ENCODE data around the gene P4HB.

Gene P4HB

DNA sequence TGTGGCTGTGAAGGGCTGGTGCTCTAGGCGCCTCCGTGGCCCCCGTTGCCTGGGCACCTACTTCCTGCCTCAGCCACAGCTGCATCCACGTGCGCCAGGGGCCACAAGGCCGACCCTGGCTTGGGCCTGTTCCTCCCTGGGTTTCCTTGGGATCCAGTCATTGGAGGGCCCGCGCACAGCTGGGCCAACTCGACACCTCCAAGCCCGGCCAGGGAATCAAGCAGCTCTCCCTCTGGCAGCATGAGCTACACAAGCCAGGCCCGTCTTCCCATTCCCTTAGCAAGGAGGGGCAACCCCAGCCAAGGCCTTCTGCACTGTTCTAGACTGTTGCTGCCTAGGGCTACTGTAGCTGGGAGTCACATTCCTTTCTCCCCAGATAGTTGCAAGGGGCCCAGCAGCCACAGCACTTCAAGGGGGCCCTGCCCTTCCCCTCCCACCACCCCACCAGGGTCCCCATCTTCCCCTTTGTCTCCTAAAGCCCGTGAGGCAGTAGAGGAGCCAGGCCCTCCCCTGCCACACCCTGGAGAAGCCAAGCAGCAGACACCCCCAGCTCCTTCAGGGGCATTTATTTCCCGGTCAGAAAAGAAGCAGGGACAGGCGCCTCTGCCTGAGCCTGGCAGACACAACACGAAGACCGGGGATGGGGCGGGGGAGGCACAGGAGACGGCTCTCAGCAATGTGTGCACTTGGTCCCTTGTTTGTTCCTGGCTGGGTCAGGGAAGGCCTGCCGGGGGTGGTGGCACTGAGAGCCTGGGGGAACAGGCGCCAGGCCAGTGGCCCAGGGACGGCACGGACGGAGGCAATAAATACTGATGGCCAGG, 7.0 kb upstream of the P4HB start:
- DNase-seq = peak; percentile 46

DNA sequence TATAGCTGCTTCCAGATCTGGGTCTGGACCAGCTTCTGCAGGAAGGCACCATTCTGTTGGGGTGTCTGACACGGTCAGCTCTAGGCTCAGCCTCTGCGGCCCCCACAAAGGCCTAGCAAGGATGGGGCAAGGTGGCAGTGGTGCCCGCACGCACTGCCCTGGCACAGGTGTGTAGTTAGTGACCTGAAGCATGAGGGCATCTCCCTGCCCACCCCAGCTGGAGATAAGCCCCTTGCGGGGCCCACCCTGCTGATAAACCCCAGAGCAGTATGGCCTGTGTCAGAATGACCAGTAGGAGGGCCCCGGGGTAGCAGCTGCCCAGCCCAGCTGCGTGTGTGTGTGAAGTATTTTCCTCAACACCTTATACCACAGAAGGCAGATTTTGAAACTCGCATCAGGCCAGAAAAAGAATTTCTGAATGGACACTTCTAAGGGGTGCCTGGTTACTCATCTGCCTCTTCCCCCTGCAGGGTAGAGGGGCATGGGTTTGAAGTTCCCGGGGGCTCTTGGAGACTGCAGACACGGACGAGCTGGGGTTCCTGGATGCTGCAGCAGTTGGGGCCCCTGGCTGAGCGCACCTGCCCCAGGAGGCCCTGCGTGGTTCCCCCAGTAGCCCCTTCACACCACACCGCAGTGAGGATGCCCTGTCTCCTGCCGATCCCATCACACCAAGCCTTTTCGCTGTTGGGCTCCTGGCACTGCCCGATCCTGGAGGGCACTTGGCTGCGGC, 6.3 kb upstream of the P4HB start:
- no peak for DNase-seq

DNA sequence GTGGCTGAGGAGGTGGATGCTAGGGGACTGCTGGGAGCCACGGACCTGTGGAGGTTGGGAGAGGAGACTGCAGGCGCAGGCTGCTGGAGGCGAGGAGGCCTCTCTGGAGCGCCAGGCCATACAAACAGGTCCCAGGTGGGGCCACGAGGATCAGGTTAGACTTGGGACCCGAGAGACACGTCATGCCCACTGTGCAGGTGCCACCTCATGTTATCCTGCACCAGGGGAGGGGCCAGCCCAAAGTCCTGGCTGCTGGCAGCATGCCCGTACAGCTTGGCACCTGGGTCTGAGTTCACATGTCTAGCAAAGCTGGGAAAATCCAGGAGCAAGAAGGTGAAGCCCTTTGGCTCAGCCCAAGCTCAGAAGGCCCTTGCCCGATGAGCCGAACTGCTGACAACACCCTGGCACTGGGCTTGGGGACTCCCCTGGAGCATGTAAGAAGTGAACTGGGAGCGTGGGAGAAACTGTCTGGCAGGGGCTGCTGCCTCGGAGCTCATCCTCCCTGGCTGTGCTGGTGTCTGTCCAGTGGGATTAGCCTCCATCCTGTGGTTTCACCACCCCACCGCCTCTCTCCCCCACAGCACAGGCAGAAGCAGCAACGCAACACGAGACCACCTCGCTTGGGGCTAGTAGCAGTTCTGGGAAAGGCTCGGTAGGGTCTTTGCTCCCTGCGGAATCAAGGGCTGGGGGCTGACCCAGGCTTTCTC, 5.6 kb upstream of the P4HB start:
- DNase-seq = no peak

DNA sequence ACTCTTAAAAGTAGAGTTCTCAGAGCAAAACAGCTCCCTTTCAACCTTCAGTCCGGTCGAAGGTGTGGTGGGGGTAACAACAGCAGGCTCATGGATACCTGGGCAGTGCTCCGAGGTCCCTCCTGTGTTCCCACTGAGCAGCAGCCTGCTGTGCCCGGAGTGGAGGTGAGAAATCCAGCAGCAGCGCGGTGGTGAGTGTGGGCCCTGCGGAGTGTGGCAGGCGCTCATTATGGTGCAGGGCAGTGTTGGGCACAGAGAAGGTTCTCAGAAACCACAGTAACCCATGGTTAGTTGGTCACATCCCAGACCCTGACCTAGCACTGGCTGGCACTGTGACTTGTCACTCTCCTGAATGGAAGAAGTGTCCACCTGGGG, 5.0 kb upstream of the P4HB start:
- DNase-seq = no peak

DNA sequence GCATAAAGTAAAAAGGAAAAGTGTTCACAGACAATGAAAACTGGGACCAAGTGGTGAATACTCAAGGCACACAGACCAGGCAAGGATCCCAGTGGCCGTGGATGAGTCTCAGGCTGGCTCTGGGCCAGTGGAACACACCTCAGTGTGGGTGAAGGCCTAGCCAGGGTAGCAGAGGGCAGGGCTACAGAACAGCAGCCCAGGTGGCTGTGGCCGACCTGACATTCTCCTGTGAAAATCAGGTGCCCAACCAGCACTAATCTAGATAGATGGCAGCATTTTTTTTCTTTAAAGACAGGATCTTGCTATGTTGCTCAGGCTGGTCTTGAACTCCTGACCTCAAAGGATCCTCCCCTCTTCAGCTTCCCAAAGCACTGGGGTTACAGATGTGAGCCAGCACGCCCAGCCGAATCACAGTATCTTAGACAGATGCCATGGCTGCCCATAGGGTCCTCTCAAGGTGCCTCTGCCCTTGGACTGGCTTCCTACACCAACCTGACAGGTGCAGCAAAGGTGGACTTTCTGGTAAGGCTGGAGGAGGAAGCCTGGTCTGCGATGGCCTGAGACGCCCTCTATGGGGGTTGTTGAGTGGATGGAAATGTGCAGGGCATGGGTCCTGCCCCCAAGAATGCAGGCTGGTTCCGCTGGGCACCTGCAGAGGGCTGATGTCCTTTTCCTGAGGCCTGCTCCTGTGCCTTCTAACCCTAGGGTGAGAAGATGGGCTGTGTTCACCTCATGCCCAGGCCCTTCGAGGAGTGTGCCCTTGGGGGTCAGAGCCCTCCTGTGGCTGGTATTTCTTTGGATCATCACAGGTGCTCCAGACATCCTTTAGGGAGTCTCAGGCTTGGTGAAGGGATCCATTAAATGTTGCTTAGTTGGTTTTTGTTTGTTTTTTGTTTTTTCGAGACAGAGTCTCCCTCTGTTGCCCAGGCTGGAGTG, 3.8 kb upstream of the P4HB start:
- DNase-seq = no peak

DNA sequence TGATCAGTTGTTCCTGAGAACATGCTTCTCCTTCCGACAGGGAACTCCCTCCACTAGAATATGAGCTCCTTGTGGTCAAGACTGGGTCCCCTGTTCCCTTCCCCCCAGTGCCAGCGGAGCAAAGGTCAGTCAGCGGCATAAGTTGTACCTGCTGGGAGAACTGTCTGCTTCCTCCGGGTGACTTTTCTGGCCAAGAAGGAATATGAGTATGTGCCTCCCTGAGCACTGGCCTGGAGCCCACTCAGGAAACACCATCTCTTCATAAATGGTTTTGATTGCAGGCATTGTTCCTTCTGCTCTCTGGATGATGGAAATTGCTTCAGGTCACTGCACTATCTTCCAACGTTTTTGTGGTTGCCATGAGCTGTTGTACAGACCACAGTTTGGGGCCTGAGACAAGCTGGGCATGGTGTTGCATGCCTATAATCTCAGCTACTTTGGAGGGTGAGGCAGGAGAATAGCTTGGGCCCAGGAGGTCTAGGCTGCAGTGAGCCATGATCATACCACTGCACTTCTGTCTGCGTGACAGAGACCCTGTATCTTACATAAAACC, 2.9 kb upstream of the P4HB start:
- DNase-seq = no peak

DNA sequence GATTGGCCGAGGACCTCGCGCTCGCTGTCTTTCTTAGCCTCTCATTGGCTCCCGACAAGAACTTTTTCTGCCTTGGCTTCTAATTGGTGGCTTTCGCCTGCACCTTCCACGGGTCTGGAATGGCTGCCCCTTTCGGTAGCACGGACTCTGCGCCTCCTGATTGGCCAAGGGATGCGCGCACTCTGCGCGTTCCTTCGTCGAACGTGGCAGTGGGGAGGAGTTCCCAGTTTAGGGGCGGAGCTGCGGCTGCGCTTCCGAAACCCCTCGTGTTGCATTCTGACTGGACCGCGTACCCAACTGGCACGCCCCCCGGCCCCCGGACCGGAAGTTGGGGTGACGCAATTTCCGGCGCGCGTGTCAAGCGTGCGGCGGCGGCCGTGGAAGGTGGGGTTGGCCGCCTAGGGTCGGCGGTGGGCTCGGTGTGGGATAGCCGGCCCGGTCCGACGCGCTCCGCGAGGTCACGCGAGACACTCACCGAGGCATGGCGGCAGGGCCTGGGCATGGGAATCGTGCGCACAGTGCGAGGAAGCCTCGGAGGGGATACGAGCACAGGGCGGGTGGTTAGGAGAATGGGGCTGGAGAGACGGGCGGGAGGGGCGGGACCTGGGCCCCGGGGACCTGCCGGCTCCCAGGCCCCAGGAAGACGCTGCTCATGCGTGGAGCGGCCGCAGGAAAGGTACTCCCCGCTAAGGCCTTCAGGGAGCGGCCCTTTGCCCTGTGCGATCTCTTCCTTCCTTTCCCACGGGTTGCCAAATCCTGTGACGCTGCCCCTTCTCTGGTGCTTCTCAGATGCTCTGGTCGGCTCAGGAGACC, 627 bp upstream of the P4HB start:
- DNase-seq = peak; percentile 100

DNA sequence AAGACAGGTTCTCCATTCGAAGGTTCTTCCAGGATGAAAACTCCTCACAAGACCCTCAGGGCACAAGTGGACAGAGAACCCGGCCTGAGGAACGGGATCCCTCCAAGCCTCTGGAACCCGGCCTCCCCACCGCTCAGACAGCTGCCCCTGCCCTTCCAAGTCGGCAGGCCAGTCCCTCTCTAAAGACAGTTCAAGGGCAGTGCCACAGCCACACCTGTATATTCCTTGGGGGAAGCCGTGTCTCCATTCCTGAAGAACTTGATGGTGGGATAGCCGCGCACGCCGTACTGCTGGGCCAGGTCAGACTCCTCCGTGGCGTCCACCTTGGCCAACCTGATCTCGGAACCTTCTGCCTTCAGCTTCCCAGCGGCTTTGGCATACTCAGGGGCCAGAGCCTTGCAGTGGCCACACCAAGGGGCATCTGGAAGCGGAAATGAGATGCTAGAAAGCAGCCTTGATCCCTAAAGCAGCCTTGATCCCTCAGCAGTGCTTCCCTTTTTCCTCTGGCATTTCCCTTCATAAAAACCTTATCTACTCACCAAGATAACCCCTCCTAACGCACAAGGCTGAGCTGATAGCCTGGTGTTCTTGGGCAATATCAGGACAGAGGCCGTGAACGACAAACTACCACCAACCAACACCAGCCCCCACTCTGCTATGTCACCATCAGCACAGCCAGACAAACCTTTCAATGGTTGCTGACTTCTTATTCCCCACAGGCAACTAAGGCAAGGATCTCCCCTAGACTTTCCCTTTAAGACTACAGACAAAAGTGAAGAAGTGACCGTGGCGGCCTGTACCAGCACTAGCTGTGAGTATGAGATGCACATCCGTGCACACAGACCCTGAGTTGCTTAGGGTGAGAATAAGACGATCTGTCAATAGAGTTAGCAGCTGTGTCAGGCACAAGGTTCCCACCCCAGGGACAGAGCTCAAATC, 1.1 kb downstream of the P4HB start:
- DNase-seq = no peak

DNA sequence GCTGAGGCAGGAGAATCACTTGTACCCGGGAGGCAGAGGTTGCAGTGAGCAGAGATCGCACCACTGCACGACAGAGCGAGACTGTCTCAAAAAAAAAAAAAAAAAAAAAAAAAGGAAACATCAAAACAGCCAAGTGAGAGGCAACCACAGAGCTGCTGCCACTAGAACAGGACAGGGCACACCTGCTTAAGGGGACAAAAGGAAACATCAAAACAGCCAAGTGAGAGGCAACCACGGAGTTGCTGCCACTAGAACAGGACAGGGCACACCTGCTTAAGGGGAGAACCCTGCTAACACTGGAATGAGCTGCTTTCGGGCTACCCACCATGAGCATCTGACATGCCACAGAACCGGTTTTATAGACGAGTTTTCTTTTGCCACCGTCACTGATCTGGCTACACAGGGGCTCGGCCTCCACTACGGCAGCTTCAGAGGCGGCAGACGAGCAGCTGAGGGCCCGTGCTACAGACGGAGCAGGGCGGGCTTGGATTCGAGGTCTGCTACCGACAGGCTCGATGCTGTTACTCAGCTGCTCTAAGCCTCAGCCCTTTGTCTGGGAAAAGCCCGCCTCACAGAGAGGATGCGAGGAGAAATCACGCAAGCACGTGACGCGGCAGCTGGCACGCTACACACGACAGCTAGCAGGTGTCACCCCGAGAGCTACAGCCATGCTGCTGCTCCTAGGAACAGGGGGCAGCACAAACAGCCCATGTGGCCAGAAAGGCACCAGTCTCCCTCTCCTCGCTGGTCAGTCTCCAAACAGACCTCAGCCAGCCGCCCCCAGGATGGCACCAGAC, 2.0 kb downstream of the P4HB start:
- no peak for DNase-seq

DNA sequence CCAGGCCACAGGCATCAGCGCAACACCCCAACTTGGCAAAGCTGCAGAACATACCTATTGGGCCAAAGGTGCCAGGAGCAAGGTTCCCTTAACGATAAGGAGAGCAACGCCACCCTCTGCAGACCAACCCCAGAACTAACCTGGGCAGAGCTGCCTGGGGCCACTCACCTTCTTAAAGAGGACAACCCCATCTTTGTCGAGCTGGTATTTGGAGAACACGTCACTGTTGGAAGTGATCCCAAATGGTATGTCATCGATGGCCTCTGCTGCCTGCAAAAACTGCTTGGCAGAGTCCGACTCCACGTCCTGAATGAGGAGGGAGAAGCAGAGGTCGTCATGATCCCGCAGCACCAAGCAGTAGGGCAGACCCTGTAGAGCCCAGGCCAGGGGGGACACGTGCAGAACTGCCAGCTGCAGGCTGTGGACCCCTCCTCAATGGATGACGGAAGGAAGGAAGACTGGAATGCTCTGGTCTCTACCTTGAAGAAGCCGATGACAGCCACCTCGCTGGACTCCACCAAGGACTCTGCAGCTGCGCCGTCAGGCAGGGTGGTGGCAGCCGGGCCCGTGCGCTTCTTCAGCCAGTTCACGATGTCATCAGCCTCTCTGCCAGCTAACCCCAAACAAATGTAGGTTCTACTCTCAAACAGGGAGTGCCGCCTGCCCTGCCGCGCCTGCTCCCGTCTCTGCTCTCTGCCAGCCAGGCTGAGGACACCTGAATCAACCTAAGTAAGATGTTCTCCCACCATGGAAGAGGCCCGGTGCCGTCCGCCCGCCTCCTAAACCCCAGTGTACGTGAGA, 5.2 kb downstream of the P4HB start:
- no peak for DNase-seq

DNA sequence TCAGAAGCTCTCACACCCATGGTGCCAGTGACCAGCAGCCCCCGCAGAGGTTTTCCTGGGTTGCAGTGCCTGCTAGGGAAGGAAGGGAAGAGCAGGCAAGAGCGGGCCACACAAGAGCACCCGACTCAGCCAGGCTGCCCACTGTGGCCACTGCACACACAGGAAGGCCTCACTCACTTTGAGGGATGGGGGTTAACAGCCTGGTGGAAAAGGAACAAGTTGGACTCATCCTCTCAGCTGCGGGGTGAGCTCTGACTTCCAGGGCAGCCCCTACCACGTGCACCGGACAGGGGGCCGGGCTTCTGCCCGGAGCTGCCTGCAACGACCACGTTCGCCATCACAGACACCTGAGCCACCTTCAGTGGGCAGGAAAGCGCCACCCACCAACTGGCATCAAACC, 8.1 kb downstream of the P4HB start:
- no peak for DNase-seq

DNA sequence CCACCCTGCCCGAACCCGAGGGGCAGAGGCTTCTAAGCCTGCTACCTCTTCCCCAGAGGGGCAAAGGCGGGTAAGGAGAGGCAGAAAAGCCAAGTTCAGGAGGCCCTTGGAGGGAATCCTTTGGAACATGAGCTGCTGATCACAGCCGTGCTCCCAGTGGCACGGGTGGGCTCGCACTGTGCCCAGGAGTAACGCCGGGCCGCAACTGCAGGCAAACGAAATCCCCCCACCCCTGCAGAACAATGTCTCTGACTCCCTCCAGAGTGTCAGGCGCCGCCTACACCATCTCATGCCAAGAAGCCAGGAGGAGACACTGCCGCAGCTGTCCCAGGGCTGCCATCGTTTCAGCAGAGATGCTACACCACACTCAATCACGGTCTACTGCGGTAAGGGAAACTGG, 8.9 kb downstream of the P4HB start:
- no peak for DNase-seq

DNA sequence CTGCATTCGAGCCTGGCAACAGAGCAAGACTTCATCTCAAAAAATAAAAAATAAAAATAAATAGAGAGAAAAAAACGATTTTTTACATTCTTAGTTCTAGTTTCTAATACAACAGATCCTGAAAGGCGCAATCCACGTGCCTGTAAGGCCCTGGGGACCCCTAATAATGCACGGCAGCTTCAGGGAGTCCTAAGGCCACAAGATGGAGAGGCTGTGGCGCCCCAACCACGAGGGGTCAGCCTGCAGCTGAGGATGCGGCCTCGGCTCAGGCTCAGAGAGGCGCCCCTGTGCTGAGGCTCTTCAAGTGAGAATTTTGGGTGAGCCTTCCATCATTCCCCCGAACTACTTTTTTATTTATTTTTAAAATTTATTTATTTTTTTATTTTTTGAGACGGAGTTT, 10.9 kb downstream of the P4HB start:
- DNase-seq = no peak

DNA sequence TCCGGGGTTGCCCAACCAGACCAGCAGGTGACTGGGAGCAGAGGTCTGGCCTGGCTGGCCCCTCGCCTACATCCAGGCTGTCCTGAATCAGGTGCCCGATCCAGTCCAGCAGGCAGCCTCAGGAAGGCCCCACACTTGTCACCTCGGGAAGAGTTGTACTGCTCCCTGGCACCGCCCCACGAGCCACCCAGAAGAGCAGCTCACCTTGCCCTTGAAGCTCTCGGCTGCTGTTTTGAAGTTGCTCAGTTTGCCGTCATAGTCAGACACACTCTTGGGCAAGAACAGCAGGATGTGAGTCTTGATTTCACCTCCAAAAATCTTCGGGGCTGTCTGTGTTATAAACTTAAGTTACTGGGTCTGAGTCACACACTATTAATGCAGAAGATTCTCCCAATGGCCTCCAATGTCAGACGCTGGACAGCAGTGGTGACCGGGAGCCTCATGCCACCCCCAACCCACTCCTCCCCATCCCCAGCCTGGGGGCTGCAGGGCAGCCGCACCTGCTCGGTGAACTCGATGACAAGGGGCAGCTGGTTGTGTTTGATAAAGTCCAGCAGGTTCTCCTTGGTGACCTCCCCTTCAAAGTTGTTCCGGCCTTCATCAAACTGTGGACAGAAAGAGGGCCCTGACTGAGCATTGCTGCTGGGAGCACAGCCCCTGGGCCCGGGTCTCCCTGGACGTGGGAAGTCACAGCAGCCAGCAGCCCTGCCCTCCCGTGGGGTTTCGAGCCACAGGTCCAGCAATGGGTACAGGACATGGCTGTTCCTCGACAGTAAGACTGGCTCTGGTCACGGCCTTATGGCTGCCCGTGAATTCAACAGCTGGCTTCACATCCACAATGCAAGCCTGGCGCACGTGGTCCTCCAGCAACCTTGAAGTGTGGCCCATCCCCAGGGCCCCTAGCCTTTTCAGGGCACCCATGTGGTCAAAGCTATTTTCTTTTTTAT, 13.3 kb downstream of the P4HB start:
- no peak for DNase-seq

DNA sequence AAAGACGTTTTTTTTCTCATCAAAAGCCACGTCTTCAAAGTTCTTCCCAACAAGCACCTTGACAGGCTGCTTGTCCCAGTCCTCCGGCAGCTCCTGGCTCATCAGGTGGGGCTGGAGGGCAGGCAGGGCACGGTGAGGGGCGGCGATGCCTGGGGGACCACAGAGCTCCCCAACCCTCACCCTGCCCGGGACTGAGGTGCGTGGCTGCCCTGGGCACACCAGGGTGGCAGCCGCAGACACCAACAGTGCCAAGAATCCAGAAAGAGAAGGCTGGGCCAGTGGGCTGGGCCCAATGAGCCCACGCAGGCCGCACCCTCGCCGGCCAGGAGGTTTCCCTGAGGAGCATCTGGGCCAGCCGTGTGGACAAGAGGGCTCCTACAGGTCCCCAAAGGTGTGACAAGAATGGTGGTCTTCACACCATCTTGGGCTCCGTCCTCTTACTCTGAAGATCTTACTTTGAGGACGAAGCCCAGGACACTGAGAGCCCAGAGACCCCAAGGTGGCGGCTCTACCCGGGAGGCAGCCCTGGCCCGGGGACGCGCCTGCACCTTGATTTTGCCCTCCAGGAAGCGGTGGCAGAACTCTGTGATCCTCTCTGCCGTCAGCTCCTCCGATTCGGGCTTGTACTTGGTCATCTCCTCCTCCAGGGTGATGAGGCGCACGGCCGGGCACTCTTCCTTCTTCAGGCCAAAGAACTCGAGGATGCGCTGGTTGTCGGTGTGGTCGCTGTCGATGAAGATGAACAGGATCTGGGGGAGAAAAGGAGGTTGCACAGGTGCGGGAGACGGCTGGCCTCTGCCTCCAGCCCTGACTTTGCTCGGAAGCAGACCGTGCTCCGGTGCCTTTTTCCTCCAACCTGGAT, 14.2 kb downstream of the P4HB start:
- DNase-seq = no peak

DNA sequence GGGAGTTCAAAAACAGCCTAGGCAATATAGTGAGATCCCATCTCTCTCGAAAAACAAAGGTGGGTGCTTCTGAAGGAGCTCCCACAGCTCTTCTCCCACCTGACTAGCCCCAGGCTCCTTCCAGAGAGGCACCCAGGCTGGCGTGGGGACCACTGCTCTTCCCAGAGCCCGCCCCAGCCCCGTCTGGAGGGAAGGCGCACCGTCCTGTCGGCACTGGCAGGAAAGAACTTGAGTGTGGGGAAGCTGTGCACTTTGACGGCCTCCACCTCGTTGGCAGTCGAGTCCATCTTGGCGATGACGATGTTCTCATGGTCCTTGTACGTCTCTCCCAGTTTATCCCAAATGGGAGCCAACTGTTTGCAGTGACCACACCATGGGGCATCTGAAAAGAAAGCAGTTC, 15.0 kb downstream of the P4HB start:
- no peak for DNase-seq
